Effector memory CD4-positive, alpha-beta T cell (primary cell): ENCODE data around the gene SARNP.

ENCODE experiments used
- DNase-seq, 3 donors: peaks; one replicate each; pipeline ENCODE4 v3.0.0-alpha.2; 2020
- H3K27ac ChIP-seq: 2 replicates; pipeline ENCODE4 v1.7.0; 2013; ENCODE audit warnings: mild to moderate bottlenecking, low read length, moderate library complexity; ENCODE audit not compliant: insufficient read depth, poor library complexity, severe bottlenecking
- H3K27me3 ChIP-seq: replicated peaks from 2 replicates; pipeline ENCODE4 v1.7.0; 2013; ENCODE audit warnings: mild to moderate bottlenecking, low read length; ENCODE audit not compliant: insufficient read depth, control insufficient read depth, poor library complexity, severe bottlenecking
- H3K36me3 ChIP-seq: 2 replicates; pipeline ENCODE4 v1.7.0; 2013; ENCODE audit warnings: mild to moderate bottlenecking, low read length, moderate library complexity; ENCODE audit not compliant: control insufficient read depth, insufficient read depth
- H3K4me1 ChIP-seq: 2 replicates; pipeline ENCODE4 v1.7.0; 2013; ENCODE audit warnings: low read length, mild to moderate bottlenecking; ENCODE audit not compliant: control insufficient read depth, insufficient read depth, poor library complexity, severe bottlenecking
- H3K4me3 ChIP-seq: 2 replicates; pipeline ENCODE4 v1.7.0; 2013; ENCODE audit warnings: low read length, low read depth, mild to moderate bottlenecking; ENCODE audit not compliant: insufficient read depth, poor library complexity, severe bottlenecking
- H3K9me3 ChIP-seq: 2 replicates; pipeline ENCODE4 v1.7.0; 2013; ENCODE audit warnings: mild to moderate bottlenecking, low read length, moderate library complexity; ENCODE audit not compliant: control insufficient read depth

SARNP gene

GRCh38 chr12:55728186-55728938, 89.2 kb downstream of the SARNP start:
- Histone ChIP-seq H3K9me3 (no peaks in the 10 kb centered on the region), H3K4me3 (peak overlapping the region; percentile 70), H3K36me3 (no peaks in the 10 kb centered on the region), H3K27me3 (no peaks in the 10 kb centered on the region), H3K4me1 (peaks cover 28% of the 10 kb centered on the region), H3K27ac (peak overlapping the region; percentile 65)
- no peak for DNase-seq

- no peaks in the 10 kb centered on the region for H3K9me3 ChIP-seq
- H3K4me3 ChIP-seq = peak overlapping the region; percentile 70
- peaks cover 28% of the 10 kb centered on the region for H3K4me1 ChIP-seq
- H3K27ac ChIP-seq = peak overlapping the region; percentile 65
- H3K36me3 ChIP-seq = no peaks in the 10 kb centered on the region
- DNase-seq = no peak
- H3K27me3 ChIP-seq = no peaks in the 10 kb centered on the region
These were observed 89.8 kb downstream of the SARNP start for GRCh38 chr12:55727643-55728185.

GRCh38 chr12:55726971-55727370, 90.6 kb downstream of the SARNP start:
- no peaks in the 10 kb centered on the region for H3K9me3 ChIP-seq
- peak overlapping the region; percentile 48 for H3K27ac ChIP-seq
- DNase-seq = no peak
- no peaks in the 10 kb centered on the region for H3K36me3 ChIP-seq
- no peaks in the 10 kb centered on the region for H3K27me3 ChIP-seq
- peaks cover 28% of the 10 kb centered on the region for H3K4me1 ChIP-seq
- H3K4me3 ChIP-seq = no peak overlapping the region

GRCh38 chr12:55725556-55725955, 92.0 kb downstream of the SARNP start:
- Histone ChIP-seq H3K9me3 (no peaks in the 10 kb centered on the region), H3K36me3 (no peaks in the 10 kb centered on the region), H3K4me1 (peaks cover 26% of the 10 kb centered on the region), H3K4me3 (no peak overlapping the region), H3K27me3 (no peaks in the 10 kb centered on the region), H3K27ac (no peak overlapping the region)
- no peak for DNase-seq

GRCh38 chr12:55724940-55725309, 92.6 kb downstream of the SARNP start:
- H3K27ac ChIP-seq = no peak overlapping the region

GRCh38 chr12:55724226-55724939, 93.1 kb downstream of the SARNP start:
- no peak overlapping the region for H3K27ac ChIP-seq

More at GRCh38 chr12:55724940-55725309, 92.6 kb downstream of the SARNP start:
- DNase-seq = no peak
- H3K4me3 ChIP-seq = no peak overlapping the region
- H3K36me3 ChIP-seq = peaks cover 4% of the 10 kb centered on the region
- H3K9me3 ChIP-seq = no peaks in the 10 kb centered on the region
- peaks cover 23% of the 10 kb centered on the region for H3K4me1 ChIP-seq
- H3K27me3 ChIP-seq = no peaks in the 10 kb centered on the region

GRCh38 chr12:55723516-55724225, 93.9 kb downstream of the SARNP start:
- Histone ChIP-seq H3K9me3 (no peaks in the 10 kb centered on the region), H3K27me3 (no peaks in the 10 kb centered on the region), H3K36me3 (peaks cover 16% of the 10 kb centered on the region), H3K27ac (no peak overlapping the region), H3K4me3 (no peak overlapping the region), H3K4me1 (peaks cover 18% of the 10 kb centered on the region)
- no peak for DNase-seq

More at GRCh38 chr12:55724226-55724939, 93.1 kb downstream of the SARNP start:
- H3K27me3 ChIP-seq = no peaks in the 10 kb centered on the region
- H3K9me3 ChIP-seq = no peaks in the 10 kb centered on the region
- peaks cover 10% of the 10 kb centered on the region for H3K36me3 ChIP-seq
- no peak overlapping the region for H3K4me3 ChIP-seq
- peaks cover 18% of the 10 kb centered on the region for H3K4me1 ChIP-seq
- peak; percentile 34 to 48 (median 40) for DNase-seq

GRCh38 chr12:55722948-55723347, 94.6 kb downstream of the SARNP start:
- Histone ChIP-seq H3K27me3 (no peaks in the 10 kb centered on the region), H3K36me3 (peaks cover 16% of the 10 kb centered on the region), H3K9me3 (no peaks in the 10 kb centered on the region), H3K4me1 (peaks cover 14% of the 10 kb centered on the region), H3K4me3 (no peak overlapping the region), H3K27ac (no peak overlapping the region)
- DNase-seq = no peak

GRCh38 chr12:55721601-55722213, 95.8 kb downstream of the SARNP start:
- Histone ChIP-seq H3K4me3 (no peak overlapping the region), H3K36me3 (peaks cover 16% of the 10 kb centered on the region), H3K27ac (no peak overlapping the region), H3K27me3 (no peaks in the 10 kb centered on the region), H3K9me3 (no peaks in the 10 kb centered on the region), H3K4me1 (peaks cover 12% of the 10 kb centered on the region)
- no peak for DNase-seq
